ENCODE data around the gene RGS21. TPM values are rescaled to one million over a fixed set of nuclear protein-coding genes. Genes with fewer than 3 reads are reported as not detected.
"Not testable (repeated sequence)": the region's sequence is repeated elsewhere in the genome, so short reads cannot be mapped to it uniquely, and the experiment has no call there.

Gene RGS21
- total RNA-seq (not detected), polyA plus RNA-seq (ENCODE audit: insufficient read depth in 1 of 8, insufficient read length in 8 of 8, low replicate concordance in 1 of 8) (under 1 TPM in 2 of 8 donors, not detected in 6; 0.08 to 0.11 TPM)
- long read RNA-seq, donor 1: 0 reads
- long read RNA-seq, donor 2: 0 reads
- long read RNA-seq, donor 3: 0 reads
- long read RNA-seq, donor 4: 0 reads
- long read RNA-seq, donor 5: 0 reads
- long read RNA-seq, donor 6: 0 reads
- long read RNA-seq, donor 7: 0 reads
- long read RNA-seq, donor 8: 0 reads
- long read RNA-seq, donor 9: 0 reads
- long read RNA-seq, donor 10: 0 reads
- long read RNA-seq, donor 11: 0 reads

- DNase-seq: no peak
- Histone ChIP-seq H3K9me3 (replicated peaks; ENCODE audit: control insufficient read depth, low read depth, low read length) (no peaks in the 10 kb centered on the region), H3K4me1 (ENCODE audit: control insufficient read depth, insufficient read depth, low read length) (no peaks in the 10 kb centered on the region), H3K4me3 (ENCODE audit: low read length) (no peak within 1 kb of the TSS), H3K36me3 (ENCODE audit: control insufficient read depth, insufficient read depth, low read length) (no peaks in the 10 kb centered on the region), H3K27me3 (ENCODE audit: control insufficient read depth, insufficient read depth, low read length) (no peaks in the 10 kb centered on the region), H3K27ac (ENCODE audit: low read length) (no peak within 1 kb of the TSS)
- WGBS (ENCODE audit: insufficient coverage): no CpG with 5 or more reads among the region's 2 CpGs
These were observed at the start of gene RGS21 for GRCh38 chr1:192316942-192317450. Gene RGS21, plus strand, starts transcription at chr1:192316992. Its CDS starts 26,045 bp downstream, at chr1:192343037.

GRCh38 chr1:192268468-192269052 lies 48.2 kb upstream of the RGS21 start:
- Histone ChIP-seq H3K9me3 (replicated peaks; ENCODE audit: control insufficient read depth, low read depth, low read length) (no peaks in the 10 kb centered on the region), H3K27ac (ENCODE audit: low read length) (no peak overlapping the region), H3K36me3 (ENCODE audit: control insufficient read depth, insufficient read depth, low read length) (no peaks in the 10 kb centered on the region), H3K27me3 (ENCODE audit: control insufficient read depth, insufficient read depth, low read length) (no peaks in the 10 kb centered on the region), H3K4me3 (ENCODE audit: low read length) (no peak overlapping the region), H3K4me1 (ENCODE audit: control insufficient read depth, insufficient read depth, low read length) (no peaks in the 10 kb centered on the region)
- DNase-seq: no peak
- no CpG with 5 or more reads among the region's 6 CpGs for WGBS (ENCODE audit: insufficient coverage)

GRCh38 chr1:192270398-192270797 lies 46.4 kb upstream of the RGS21 start:
- no peaks in the 10 kb centered on the region for H3K9me3 ChIP-seq (replicated peaks; ENCODE audit: control insufficient read depth, low read depth, low read length)
- no peaks in the 10 kb centered on the region for H3K27me3 ChIP-seq (ENCODE audit: control insufficient read depth, insufficient read depth, low read length)
- H3K36me3 ChIP-seq (ENCODE audit: control insufficient read depth, insufficient read depth, low read length): no peaks in the 10 kb centered on the region
- DNase-seq: no peak
- H3K27ac ChIP-seq (ENCODE audit: low read length): no peak overlapping the region
- no peaks in the 10 kb centered on the region for H3K4me1 ChIP-seq (ENCODE audit: control insufficient read depth, insufficient read depth, low read length)
- WGBS (ENCODE audit: insufficient coverage): no CpG with 5 or more reads among the region's 1 CpG
- no peak overlapping the region for H3K4me3 ChIP-seq (ENCODE audit: low read length)

- Histone ChIP-seq H3K4me3 (ENCODE audit: low read length) (no peak overlapping the region), H3K27ac (ENCODE audit: low read length) (no peak overlapping the region), H3K27me3 (ENCODE audit: control insufficient read depth, insufficient read depth, low read length) (no peaks in the 10 kb centered on the region), H3K36me3 (ENCODE audit: control insufficient read depth, insufficient read depth, low read length) (no peaks in the 10 kb centered on the region), H3K9me3 (replicated peaks; ENCODE audit: control insufficient read depth, low read depth, low read length) (no peaks in the 10 kb centered on the region), H3K4me1 (ENCODE audit: control insufficient read depth, insufficient read depth, low read length) (no peaks in the 10 kb centered on the region)
- no peak for DNase-seq
- WGBS (ENCODE audit: insufficient coverage): 100% methylated on average over 1 of the region's 3 CpGs
These were observed 44.1 kb upstream of the RGS21 start for GRCh38 chr1:192272732-192273131.

GRCh38 chr1:192274588-192274987 lies 42.2 kb upstream of the RGS21 start:
- Histone ChIP-seq H3K27me3 (ENCODE audit: control insufficient read depth, insufficient read depth, low read length) (no peaks in the 10 kb centered on the region), H3K27ac (ENCODE audit: low read length) (no peak overlapping the region), H3K9me3 (replicated peaks; ENCODE audit: control insufficient read depth, low read depth, low read length) (no peaks in the 10 kb centered on the region), H3K4me3 (ENCODE audit: low read length) (no peak overlapping the region), H3K4me1 (ENCODE audit: control insufficient read depth, insufficient read depth, low read length) (no peaks in the 10 kb centered on the region), H3K36me3 (ENCODE audit: control insufficient read depth, insufficient read depth, low read length) (no peaks in the 10 kb centered on the region)
- no CpG with 5 or more reads among the region's 3 CpGs for WGBS (ENCODE audit: insufficient coverage)
- no peak for DNase-seq

GRCh38 chr1:192277635-192278034 lies 39.2 kb upstream of the RGS21 start:
- WGBS (ENCODE audit: insufficient coverage): no CpG with 5 or more reads among the region's 1 CpG
- peaks cover 11% of the 10 kb centered on the region for H3K9me3 ChIP-seq (replicated peaks; ENCODE audit: control insufficient read depth, low read depth, low read length)
- H3K27ac ChIP-seq (ENCODE audit: low read length): no peak overlapping the region
- H3K4me1 ChIP-seq (ENCODE audit: control insufficient read depth, insufficient read depth, low read length): no peaks in the 10 kb centered on the region
- no peaks in the 10 kb centered on the region for H3K27me3 ChIP-seq (ENCODE audit: control insufficient read depth, insufficient read depth, low read length)
- H3K4me3 ChIP-seq (ENCODE audit: low read length): no peak overlapping the region
- no peak for DNase-seq
- no peaks in the 10 kb centered on the region for H3K36me3 ChIP-seq (ENCODE audit: control insufficient read depth, insufficient read depth, low read length)

- Histone ChIP-seq H3K4me3 (ENCODE audit: low read length) (no peak overlapping the region), H3K27me3 (ENCODE audit: control insufficient read depth, insufficient read depth, low read length) (no peaks in the 10 kb centered on the region), H3K36me3 (ENCODE audit: control insufficient read depth, insufficient read depth, low read length) (no peaks in the 10 kb centered on the region), H3K27ac (ENCODE audit: low read length) (no peak overlapping the region), H3K4me1 (ENCODE audit: control insufficient read depth, insufficient read depth, low read length) (no peaks in the 10 kb centered on the region), H3K9me3 (replicated peaks; ENCODE audit: control insufficient read depth, low read depth, low read length) (peaks cover 11% of the 10 kb centered on the region)
- no peak for DNase-seq
- WGBS (ENCODE audit: insufficient coverage): no CpG with 5 or more reads among the region's 2 CpGs
These were observed 31.9 kb upstream of the RGS21 start for GRCh38 chr1:192284927-192285326.

DNA sequence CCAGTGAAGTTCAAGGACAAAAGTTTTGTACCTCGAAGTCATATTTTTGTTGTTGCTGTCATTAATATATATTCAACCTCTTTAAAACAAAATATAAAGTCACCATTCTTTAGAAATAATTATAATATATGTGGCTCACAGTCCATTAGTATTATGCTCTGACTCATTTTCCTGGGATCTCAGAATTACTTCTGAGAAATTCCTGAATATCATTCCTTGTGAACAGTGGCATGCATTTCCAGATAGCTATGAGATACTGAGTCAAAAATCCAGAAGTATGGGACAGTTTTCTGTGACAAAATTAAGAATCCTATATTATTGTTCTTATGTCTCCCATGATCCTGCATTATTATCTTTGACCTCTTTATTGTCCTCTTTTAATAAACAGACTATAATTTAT lies 13.8 kb upstream of the RGS21 start:
- no peaks in the 10 kb centered on the region for H3K36me3 ChIP-seq (ENCODE audit: control insufficient read depth, insufficient read depth, low read length)
- H3K27ac ChIP-seq (ENCODE audit: low read length): no peak overlapping the region
- no peaks in the 10 kb centered on the region for H3K27me3 ChIP-seq (ENCODE audit: control insufficient read depth, insufficient read depth, low read length)
- H3K9me3 ChIP-seq (replicated peaks; ENCODE audit: control insufficient read depth, low read depth, low read length): peaks cover 3% of the 10 kb centered on the region
- no peaks in the 10 kb centered on the region for H3K4me1 ChIP-seq (ENCODE audit: control insufficient read depth, insufficient read depth, low read length)
- no peak for DNase-seq
- H3K4me3 ChIP-seq (ENCODE audit: low read length): no peak overlapping the region
- WGBS (ENCODE audit: insufficient coverage): no CpG with 5 or more reads among the region's 1 CpG

GRCh38 chr1:192308314-192308713 lies 8.5 kb upstream of the RGS21 start:
- DNase-seq; H3K9me3 ChIP-seq (replicated peaks; ENCODE audit: control insufficient read depth, low read depth, low read length); H3K36me3 ChIP-seq (ENCODE audit: control insufficient read depth, insufficient read depth, low read length); H3K4me3 ChIP-seq (ENCODE audit: low read length); H3K27ac ChIP-seq (ENCODE audit: low read length); H3K27me3 ChIP-seq (ENCODE audit: control insufficient read depth, insufficient read depth, low read length); H3K4me1 ChIP-seq (ENCODE audit: control insufficient read depth, insufficient read depth, low read length): not testable (repeated sequence)
- no CpG with 5 or more reads among the region's 2 CpGs for WGBS (ENCODE audit: insufficient coverage)

- WGBS (ENCODE audit: insufficient coverage): no CpG with 5 or more reads among the region's 1 CpG
- H3K4me1 ChIP-seq (ENCODE audit: control insufficient read depth, insufficient read depth, low read length): no peaks in the 10 kb centered on the region
- H3K27me3 ChIP-seq (ENCODE audit: control insufficient read depth, insufficient read depth, low read length): no peaks in the 10 kb centered on the region
- peaks cover 4% of the 10 kb centered on the region for H3K9me3 ChIP-seq (replicated peaks; ENCODE audit: control insufficient read depth, low read depth, low read length)
- H3K27ac ChIP-seq (ENCODE audit: low read length): no peak overlapping the region
- DNase-seq: peak; percentile 63
- no peak overlapping the region for H3K4me3 ChIP-seq (ENCODE audit: low read length)
- H3K36me3 ChIP-seq (ENCODE audit: control insufficient read depth, insufficient read depth, low read length): no peaks in the 10 kb centered on the region
These were observed 5.5 kb upstream of the RGS21 start for GRCh38 chr1:192311281-192311680.

Measured in muscle of leg (tissue), 16 donors.